ENCODE measurements around the gene SYNDIG1.

Gene SYNDIG1

GRCh38 chr20:24589815-24590177, 120.4 kb downstream of the SYNDIG1 start:
- DNase-seq (ENCODE audit: low read depth) = no peak
- no peak for TF ChIP-seq CTCF (IDR thresholded peaks at IDR 0.05; ENCODE audit: control insufficient read depth, extremely low read depth, insufficient read depth)
- H3K4me3 ChIP-seq (ENCODE audit: low read depth, low read length) = no peak overlapping the region

DNA sequence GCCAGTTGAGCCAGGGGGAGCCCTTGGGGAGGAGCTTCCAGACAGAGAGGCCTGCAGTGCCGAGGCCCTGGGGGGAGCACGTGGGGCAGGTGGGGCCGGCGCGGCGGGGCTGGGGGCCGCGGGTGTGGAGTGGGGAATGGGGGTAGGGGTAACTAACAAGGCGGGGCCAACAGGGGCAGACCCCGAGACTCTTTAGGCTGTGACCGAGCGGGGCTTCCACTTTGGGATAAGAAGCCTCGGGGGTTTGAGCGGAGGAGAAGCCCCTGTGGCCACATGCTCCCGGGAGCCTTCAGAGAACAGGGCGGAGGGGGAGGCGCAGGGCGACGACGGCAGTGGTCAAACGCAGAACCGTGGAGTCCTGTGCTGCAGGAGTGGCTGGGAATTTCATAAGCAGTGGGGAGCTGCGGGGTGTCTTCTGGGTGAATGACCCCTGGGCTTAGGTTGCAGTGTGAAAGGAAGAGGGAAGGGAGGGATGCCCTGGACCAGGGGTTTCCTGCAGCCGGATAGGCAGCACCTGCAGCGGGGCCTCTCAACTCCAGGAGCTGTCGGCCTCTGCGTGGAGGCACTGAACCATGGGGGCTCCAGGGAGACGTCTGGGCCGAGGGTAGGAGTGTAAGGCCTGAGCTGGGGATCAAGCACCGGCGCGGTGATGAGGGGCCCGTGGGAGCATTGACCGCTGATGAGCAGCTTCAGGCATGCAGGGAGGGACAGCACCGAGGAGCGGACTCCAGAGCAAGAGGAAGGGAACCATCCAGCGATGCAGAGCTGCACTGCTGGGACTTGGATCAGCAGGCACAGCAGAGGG, 121.0 kb downstream of the SYNDIG1 start:
- DNase-seq (ENCODE audit: low read depth) = no peak
- no peak for TF ChIP-seq CTCF (IDR thresholded peaks at IDR 0.05; ENCODE audit: control insufficient read depth, extremely low read depth, insufficient read depth)

DNA sequence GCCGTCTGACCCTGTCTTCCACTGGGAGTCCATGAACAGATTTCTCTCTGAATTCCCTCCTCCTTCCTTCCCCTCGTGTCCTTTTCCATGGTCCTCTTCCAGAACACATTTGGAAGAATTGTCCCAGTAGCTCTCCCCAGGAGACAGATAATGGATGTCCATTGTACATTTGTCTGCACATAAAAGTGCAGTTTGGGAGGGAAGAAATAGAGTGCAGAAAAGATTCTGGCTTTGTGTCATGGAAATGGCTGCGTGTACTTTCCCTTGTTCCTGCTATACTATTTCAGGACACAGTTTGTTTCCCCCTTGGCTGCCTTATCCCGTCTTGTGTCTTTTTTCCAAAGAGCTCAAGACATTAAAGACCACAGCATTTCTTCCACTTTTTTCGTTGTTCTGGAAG, 127.6 kb downstream of the SYNDIG1 start:
- H3K4me3 ChIP-seq (ENCODE audit: low read depth, low read length) = no peak overlapping the region
- no peak for DNase-seq (ENCODE audit: low read depth)
- TF ChIP-seq CTCF (IDR thresholded peaks at IDR 0.05; ENCODE audit: control insufficient read depth, extremely low read depth, insufficient read depth) = no peak

More for the DNA sequence above, 121.0 kb downstream of the SYNDIG1 start:
- H3K4me3 ChIP-seq (ENCODE audit: low read depth, low read length) = no peak overlapping the region

DNA sequence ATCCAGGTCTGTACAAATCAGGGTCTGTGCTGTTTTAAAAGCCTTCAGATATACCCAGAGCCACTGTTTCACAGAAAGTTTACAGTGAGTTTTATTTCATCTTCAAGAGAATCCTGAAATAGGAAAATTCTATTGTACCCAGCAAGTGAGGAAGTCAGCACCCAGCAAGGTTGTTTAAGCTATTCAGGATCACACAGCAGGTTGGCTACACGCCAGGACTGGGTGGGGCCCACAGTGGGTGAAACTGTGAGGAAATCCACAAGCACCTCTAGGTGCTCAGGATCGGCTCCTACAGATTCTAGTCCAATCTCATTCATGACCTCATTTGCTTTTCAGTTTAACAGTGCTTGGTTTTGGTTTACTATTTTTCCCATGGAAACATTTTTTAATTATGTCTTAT, 128.9 kb downstream of the SYNDIG1 start:
- no peak overlapping the region for H3K4me3 ChIP-seq (ENCODE audit: low read depth, low read length)
- no peak for DNase-seq (ENCODE audit: low read depth)
- TF ChIP-seq CTCF (IDR thresholded peaks at IDR 0.05; ENCODE audit: control insufficient read depth, extremely low read depth, insufficient read depth) = no peak

GRCh38 chr20:24598996-24599395, 129.6 kb downstream of the SYNDIG1 start:
- TF ChIP-seq CTCF (IDR thresholded peaks at IDR 0.05; ENCODE audit: control insufficient read depth, extremely low read depth, insufficient read depth) = no peak
- no peak overlapping the region for H3K4me3 ChIP-seq (ENCODE audit: low read depth, low read length)
- DNase-seq (ENCODE audit: low read depth) = no peak

DNA sequence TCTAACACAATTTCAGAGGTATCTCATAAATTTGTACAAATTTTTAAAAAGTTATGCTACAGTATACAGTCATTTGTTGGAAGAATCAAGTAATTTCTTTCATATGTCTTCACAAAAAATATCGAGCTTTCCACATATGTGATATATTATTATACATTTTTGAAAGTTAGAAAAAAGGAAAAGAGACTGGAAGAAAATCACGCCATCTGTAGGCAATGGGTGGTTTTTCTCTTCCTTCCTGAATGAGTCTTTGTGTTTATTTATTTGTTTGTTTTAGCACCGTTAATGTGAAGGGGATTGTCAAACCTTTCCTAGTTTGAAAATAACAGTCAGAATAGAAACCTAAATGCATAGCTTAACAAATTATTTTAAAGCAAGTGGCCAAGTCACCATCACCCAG, 130.6 kb downstream of the SYNDIG1 start:
- TF ChIP-seq CTCF (IDR thresholded peaks at IDR 0.05; ENCODE audit: control insufficient read depth, extremely low read depth, insufficient read depth) = no peak
- no peak for DNase-seq (ENCODE audit: low read depth)
- H3K4me3 ChIP-seq (ENCODE audit: low read depth, low read length) = no peak overlapping the region

GRCh38 chr20:24603454-24603853, 134.0 kb downstream of the SYNDIG1 start:
- TF ChIP-seq CTCF (IDR thresholded peaks at IDR 0.05; ENCODE audit: control insufficient read depth, extremely low read depth, insufficient read depth) = no peak
- DNase-seq (ENCODE audit: low read depth) = no peak
- no peak overlapping the region for H3K4me3 ChIP-seq (ENCODE audit: low read depth, low read length)
